Epidermal melanocyte (primary cell): ENCODE data around the gene PTPRN2.
"Not testable (repeated sequence)": the region's sequence is repeated elsewhere in the genome, so short reads cannot be mapped to it uniquely, and the experiment has no call there.

Experiments used
- DNase-seq: peaks from one replicate; pipeline ENCODE4 v3.0.0; 2011; ENCODE audit warnings: low spot score; ENCODE audit not compliant: insufficient read length

The PTPRN2 gene

DNA sequence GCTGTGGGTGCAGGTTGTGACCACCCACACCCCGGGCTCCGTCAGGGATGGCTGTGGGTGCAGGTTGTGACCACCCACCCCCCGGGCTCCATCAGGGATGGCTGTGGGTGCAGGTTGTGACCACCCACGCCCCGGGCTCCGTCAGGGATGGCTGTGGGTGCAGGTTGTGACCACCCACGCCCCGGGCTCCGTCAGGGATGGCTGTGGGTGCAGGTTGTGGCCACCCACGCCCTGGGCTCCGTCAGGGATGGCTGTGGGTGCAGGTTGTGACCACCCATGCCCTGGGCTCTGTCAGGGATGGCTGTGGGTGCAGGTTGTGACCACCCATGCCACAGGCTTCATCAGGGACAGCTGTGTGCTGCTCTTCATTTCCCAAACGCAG is 53.5 kb downstream of the PTPRN2 start:
- DNase-seq: not testable (repeated sequence)

DNA sequence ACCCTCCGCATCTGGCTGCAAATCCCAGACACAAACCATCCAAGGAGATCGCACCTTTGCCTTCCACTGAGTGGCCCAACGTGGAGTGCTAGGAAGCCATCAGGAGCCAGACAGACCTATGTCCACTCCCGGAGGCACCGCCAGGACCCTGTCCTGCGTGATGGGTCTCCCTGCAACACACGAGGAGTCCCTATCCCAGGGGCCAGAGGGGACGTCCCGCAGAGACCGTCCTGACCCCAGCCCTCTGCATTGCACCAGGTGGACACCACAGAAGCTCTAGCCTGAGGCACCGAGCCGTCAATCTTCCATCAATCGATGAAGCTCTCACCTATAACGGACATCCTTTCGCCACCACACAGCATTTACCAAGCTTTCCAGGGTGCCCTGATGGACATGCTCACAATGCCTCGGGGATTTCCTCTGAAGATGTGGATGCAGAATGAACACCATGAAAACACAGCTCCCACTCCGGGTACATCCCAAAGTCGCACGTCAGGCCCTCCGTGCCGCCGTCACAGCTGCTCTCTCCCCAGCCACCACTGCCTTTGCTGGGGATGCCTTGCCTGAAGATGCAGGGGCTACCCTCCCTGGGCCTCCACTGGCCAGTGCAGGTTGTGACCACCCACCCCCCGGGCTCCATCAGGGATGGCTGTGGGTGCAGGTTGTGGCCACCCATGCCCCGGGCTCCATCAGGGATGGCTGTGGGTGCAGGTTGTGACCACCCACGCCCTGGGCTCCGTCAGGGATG is 54.1 kb downstream of the PTPRN2 start:
- no peak for DNase-seq

DNA sequence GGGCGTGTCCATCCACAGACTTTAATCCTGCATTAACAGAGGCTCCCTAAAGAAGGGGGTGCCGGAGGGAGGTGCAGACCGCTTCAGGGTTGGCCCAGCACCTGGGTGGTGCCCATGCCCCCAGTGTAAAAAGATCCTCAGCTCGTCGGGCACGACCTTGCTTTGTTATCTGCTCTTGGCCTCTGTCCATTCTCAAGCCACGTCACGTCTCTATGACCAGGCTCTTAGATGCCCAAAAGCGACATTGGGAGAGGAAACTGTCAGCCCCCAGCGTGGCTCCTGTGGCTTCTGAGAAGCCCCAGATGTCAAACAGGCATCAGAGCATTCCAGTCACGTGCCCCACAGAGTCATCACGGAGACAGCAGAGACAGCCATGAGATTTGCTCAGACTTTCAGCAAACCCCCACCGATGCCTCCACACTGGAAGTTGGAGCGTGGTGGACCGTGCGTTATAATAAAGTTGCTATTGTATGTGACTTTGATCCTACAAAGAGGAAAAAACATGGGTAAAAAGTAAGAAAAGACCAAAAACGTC is 55.5 kb downstream of the PTPRN2 start:
- DNase-seq: no peak

DNA sequence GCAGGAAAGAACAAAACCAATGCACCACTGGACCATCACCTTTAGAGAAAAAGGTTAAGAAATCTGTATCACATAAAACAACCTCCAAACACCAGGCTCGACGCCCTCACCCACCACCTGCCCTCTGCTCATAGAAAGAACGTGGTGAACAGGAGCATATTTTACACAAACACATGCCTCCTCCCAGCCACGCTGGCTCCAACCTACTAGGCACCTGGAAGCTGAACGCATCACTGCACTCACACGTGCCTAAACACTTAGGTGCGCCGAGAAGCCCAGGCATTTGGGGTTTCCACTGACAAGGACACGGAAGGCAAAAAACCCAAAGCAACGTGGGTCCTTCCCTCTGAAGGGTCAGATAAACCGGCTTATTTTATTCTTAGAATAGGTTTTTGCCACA is 56.0 kb downstream of the PTPRN2 start:
- no peak for DNase-seq

DNA sequence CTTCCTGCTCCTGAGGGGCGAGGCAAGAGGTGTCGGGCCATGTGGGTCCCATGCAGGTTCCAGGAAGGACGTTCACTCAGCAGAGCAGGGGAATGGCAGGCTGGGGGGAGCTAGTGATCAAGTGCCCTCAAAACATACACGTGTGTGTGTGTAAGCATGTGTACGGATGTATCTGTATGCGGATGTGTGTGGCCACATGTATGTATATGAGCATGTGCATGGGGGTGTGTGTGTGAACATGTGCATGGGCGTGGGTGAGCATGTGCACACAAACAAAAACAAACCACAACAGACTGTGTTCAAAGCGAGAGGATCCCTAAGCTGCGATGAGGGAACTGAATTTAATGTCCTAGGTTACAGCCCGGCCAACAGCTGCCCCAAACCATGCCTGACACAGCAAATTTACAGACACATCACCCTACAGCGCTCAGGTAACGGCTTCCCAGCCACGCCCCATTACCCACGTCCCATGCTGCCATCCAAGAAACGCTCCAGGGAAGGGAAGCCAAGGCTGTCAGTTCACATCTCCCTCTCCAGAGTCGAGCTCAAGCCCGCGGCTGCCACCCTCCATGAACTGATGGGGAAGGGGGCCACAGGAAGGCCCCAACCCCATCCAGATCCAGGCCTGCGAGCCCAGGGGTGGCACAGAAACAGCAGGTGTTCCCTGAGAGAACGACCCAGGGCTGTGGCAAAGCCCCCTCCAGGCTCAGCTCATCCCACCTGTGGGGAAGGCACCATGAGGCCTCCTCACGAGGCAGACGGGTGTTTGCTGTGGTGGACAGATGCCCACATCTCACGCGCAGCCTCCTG is 56.6 kb downstream of the PTPRN2 start:
- DNase-seq: no peak

DNA sequence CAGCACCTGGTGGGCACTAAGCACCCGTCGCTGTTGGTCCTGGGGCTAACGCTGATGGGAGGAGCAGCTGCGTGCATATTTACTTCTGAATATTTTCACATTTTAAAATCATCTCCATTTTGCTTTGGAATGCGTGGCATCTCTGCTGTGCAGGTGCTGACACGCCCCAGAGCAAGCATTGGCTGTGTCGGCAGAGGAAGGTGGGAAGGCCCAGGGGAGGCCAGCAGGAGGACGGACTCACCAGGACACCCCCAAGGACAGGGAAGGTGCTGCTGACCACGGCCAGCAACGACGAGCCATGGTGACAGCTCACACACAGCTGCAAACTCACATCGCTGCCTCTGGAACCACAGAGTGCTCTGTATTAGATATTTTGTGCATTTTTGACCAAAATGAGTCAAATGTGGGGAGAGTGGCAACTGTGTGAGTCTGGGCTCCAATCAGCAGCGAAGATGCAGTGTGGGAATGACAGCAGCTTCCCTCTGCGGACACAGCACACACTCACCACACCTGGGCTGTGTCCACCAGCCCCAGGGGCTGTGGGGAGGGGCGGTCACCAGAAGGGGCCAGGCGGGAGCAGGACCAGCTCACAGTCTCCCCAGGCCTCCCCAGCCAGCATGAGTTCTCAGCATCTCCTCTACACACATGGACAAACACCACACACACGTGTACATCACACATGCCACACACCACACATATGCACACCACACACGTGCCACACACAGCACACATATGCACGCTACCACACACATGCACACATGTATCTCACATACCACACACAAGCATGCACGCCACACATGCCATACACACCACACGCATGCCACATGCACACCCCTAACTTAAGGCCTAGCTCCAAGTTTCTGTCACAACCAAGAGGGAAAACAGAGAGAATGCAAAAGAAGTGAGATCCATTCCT is 58.2 kb downstream of the PTPRN2 start:
- DNase-seq: no peak

DNA sequence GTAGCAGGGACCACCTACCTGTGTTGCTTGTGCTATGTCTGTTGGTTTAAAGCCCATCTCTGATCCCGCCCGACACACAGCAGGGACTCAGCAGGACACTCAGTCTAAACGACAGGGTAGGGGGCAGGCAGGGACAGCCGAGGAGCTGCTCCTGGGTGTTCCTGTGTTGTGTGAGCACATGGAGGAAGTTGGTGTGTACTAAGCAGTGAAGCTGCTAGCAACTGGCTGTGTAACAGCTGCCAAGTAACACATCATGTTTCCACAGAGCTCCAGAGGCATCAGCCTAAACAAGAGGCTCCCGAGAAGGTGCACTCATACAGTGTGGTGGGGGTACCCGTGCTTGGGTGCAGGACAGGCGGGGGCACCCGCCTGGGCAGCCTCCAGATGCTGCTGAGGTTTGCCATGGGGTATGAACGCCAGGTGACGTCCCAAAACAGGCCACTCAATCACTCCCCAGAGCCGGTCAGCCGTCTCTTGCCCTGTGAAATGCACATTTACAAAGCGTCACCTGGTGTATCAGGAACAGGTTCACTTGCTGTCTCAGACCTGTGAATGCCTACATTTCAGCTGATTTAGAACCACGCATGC is 59.6 kb downstream of the PTPRN2 start:
- no peak for DNase-seq

DNA sequence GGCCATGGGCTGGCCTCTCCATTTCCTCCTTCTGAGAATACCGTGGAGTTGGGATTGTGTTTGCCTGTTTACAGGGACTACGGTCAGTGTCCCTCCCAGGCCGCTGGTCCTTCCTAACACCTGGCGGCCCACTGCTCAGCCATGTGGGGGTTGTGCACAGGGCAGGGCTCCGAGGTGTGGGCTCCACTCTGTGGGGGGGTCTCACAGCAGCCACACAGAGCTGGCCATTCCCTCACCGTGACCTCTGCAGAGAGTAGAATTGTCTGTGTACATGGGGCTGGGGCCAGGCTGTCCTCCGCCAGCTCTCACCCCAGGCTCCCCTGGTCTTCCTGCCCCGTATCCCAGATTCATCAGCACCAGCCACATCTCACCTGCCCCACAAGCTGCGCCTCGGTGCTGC is 60.1 kb downstream of the PTPRN2 start:
- DNase-seq: no peak

DNA sequence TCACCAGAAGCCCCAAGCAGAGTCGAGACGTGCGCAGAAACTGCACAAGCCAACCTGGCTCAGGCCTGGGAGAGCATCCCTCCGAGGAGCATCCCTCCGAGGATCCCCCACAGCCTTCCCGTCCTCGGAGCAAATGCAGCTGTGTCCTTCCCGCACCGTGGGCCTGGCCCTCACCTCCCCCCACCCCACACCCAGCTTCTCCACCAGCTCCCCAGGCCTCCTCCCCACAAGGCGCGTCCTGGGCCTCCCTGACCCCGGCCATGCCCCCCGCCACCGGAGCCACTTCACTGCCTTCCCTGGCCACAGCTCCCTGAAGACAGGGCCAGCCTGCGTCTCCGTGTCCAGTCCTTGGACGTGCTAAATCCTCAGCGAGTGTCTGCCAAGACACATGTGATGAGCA is 60.6 kb downstream of the PTPRN2 start:
- DNase-seq: no peak

DNA sequence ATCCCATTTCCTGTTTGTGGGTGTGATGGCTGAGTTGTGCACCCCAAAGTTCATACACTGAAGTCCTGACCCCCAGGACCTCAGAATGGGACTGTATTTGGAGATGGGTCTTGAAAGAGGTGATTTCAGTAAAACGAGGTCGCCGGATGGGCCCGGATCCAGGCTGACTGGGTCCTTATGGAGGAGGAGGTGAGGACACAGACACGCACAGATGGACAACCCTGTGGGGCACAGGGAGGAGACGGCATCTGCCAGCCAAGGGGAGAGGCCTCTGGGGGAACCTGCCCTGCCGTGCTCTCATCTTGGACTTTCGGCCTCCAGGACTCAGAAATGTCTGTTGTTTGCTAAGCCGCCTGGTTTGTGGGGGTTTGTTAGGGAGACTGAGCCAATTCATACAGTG is 61.1 kb downstream of the PTPRN2 start:
- no peak for DNase-seq

DNA sequence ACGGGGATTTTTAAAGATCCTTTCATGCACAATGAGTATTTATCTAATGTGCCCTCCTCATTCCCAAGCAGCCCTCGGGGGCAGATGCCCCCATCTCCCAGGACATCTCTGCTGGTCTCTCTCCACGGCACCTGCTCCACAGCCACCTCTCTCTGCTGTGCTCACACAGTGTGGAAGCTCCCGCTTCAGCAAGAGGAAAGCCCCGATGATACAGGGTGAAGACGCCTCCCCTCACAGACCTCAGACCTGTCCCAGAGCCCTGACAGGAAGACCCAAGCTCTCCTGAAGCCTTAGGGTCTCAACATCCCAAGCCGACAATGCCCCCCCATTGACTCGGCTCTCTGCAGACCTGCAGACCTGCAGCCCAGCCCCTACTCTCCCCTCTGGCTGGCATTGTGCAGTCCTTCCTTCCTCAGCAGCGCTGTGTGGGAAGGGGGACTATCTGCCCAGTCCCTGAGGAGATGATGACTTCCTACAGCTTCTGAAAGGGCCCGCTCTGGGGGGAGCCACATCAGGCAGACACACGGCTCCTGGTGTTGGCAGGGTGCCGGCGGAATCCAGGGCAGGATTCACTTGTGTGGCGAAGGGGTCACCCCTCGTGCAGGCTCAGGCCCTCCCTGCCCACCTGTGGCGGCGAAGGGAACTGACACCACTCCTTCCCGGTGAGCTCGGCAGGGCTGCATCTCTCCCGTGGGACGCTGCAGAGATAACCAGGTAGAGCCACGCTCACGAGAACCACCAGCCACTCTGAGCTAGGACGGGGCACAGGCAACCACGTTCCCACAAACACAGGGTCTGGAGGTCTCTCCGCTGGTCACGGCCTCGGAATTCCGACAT is 61.8 kb downstream of the PTPRN2 start:
- DNase-seq: no peak

DNA sequence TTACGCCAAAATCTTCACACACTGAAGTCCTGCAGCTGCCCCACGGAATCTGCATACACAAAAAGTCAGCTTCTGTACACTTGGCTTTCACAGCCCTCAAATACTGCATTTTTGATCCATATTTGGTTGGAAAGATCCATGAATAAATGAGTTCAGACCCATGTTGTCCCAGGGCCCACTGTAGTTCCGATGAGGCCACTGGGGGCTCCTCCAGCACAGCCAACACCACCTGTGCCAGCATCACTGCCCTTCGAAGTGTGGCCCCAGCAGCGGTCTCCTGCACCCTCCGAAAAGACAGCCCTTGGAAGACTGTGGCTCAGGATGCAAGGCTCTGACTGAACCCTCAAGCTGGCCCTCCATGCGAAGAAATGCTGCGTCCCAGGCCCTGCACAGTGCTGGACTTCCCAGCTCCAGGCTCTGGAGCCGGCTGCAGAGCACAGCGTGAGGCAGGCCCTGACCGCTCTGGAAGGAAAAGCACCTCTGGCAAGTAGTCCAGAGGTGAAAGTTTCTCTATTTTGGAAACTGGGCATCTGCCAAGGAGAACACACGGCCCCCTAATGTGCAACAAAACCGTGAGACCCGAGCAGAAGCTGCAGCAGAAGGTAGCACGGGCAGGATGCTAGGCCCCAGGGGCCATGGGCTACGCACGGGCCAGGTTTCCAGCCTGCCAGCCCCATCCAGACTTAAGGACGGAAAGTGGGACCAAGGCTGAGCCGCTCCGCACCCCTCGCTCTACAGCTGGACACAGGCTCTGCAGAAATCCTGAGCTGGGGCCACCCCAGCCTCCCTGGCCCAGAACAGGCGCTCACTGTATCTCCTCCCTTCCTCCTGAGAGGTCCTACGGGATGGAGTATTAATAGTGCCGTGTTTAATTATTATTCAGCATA is 62.6 kb downstream of the PTPRN2 start:
- DNase-seq: no peak

DNA sequence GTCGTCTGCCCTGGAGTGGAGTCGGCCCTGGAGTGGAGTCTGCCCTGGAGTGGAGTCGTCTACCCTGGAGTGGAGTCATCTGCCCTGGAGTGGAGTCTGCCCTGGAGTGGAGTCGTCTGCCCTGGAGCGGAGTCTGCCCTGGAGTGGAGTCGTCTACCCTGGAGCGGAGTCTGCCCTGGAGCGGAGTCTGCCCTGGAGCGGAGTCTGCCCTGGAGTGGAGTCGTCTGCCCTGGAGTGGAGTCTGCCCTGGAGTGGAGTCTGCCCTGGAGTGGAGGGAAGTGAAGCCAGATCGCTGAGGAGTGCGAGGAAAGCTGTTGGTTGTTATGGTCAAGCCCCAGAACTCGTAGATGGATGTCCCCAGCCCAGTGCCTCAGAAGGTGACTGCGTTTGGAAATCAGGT is 63.3 kb downstream of the PTPRN2 start:
- not testable (repeated sequence) for DNase-seq

DNA sequence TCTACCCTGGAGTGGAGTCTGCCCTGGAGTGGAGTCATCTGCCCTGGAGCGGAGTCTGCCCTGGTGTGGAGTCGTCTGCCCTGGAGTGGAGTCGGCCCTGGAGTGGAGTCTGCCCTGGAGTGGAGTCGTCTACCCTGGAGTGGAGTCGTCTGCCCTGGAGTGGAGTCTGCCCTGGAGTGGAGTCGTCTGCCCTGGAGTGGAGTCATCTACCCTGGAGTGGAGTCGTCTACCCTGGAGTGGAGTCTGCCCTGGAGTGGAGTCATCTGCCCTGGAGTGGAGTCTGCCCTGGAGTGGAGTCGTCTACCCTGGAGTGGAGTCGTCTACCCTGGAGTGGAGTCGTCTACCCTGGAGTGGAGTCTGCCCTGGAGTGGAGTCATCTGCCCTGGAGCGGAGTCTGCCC is 63.7 kb downstream of the PTPRN2 start:
- DNase-seq: not testable (repeated sequence)

DNA sequence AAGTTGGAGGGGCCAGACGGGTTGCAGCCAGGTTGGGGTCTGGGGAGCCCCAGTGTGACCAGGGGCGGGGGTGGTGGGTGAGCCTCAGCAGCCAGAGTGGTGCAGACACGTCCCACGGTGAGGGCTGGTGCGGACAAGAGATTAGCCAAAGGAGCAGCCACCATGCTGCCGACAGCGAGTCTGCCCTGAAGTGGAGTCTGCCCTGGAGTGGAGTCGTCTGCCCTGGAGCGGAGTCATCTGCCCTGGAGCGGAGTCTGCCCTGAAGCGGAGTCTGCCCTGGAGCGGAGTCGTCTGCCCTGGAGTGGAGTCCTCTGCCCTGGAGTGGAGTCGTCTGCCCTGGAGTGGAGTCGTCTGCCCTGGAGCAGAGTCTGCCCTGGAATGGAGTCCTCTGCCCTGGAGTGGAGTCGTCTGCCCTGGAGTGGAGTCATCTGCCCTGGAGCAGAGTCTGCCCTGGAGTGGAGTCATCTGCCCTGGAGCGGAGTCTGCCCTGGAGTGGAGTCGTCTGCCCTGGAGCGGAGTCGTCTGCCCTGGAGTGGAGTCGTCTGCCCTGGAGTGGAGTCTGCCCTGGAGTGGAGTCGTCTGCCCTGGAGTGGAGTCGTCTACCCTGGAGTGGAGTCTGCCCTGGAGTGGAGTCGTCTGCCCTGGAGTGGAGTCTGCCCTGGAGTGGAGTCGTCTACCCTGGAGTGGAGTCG is 64.3 kb downstream of the PTPRN2 start:
- DNase-seq: not testable (repeated sequence)

DNA sequence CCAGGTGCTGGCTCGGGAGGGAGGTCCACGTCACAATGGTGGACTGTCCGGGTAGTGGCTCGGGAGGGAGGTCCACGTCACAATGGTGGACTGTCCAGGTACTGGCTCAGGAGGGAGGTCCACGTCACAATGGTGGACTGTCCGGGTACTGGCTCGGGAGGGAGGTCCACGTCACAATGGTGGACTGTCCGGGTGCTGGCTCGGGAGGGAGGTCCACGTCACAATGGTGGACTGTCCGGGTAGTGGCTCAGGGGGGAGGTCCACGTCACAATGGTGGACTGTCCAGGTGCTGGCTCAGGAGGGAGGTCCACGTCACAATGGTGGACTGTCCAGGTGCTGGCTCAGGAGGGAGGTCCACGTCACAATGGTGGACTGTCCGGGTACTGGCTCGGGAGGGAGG is 65.8 kb downstream of the PTPRN2 start:
- not testable (repeated sequence) for DNase-seq

DNA sequence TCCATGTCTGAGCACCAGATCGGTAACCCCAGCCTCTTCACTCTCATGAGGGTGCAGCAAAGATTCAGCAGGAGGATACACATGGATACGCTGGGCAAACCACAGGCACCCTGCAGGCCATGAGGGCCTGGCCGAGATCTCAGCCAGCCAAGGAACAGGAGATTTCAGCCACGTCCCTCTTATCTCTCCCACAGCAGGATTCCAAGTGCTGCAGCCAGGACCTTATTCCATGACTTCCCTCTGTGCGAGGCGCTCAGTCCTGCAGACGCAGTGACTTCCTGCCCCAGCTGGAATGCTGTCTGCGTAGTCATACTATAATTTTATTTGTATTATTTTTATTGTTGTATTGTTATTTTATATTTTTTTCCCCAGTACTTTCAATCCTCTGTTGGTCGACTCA is 66.8 kb downstream of the PTPRN2 start:
- no peak for DNase-seq

DNA sequence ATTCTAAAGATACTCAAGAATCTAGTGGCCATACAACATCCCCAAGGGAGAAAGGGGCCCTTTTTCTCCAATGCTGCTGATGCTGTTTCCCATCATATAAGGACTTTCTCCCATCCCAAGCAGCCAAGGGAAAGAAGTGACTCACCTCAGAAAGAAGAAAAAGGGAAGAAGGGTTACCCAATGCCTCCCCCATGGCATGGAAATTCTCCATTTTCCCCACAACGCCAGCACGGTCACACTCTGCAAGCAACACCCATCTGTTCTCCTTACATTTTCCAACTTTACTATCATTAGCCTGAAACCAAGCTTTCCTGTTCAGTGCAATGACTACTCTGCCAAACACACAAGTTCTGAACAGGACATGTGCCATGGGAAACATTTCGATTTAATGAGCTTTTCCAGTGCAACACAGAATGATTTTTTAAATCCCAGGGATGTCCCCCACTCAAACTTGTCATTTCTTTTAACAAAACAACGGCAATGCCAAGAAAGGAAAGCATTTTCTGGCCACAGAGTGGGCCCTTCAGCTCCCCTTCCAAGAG is 67.9 kb downstream of the PTPRN2 start:
- no peak for DNase-seq
